ENCODE data around the gene COL18A1. TPM values are rescaled to one million over a fixed set of nuclear protein-coding genes. Genes with fewer than 3 reads are reported as not detected.

COL18A1 gene
- total RNA-seq, 1 donor = 33.7 TPM

GRCh38 chr21:45383111-45383614, 21.8 kb upstream of the COL18A1 start:
- no peak for TF ChIP-seq CTCF (IDR thresholded peaks at IDR 0.05; ENCODE audit: insufficient read depth, low read depth, low read length)
- no peak overlapping the region for H3K4me3 ChIP-seq (ENCODE audit: low read depth, low read length)
- DNase-seq (ENCODE audit: low read depth) = no peak

GRCh38 chr21:45383615-45384201, 21.3 kb upstream of the COL18A1 start:
- H3K4me3 ChIP-seq (ENCODE audit: low read depth, low read length) = no peak overlapping the region
- DNase-seq (ENCODE audit: low read depth) = no peak
- no peak for TF ChIP-seq CTCF (IDR thresholded peaks at IDR 0.05; ENCODE audit: insufficient read depth, low read depth, low read length)

- DNase-seq (ENCODE audit: low read depth) = peak; percentile 44
- no peak overlapping the region for H3K4me3 ChIP-seq (ENCODE audit: low read depth, low read length)
- TF ChIP-seq CTCF (IDR thresholded peaks at IDR 0.05; ENCODE audit: insufficient read depth, low read depth, low read length) = no peak
Measured at GRCh38 chr21:45384656-45385548, 20.1 kb upstream of the COL18A1 start.

GRCh38 chr21:45385549-45386050, 19.4 kb upstream of the COL18A1 start:
- no peak overlapping the region for H3K4me3 ChIP-seq (ENCODE audit: low read depth, low read length)
- no peak for DNase-seq (ENCODE audit: low read depth)
- no peak for TF ChIP-seq CTCF (IDR thresholded peaks at IDR 0.05; ENCODE audit: insufficient read depth, low read depth, low read length)

GRCh38 chr21:45386336-45386727, 18.6 kb upstream of the COL18A1 start:
- H3K4me3 ChIP-seq (ENCODE audit: low read depth, low read length) = no peak overlapping the region
- TF ChIP-seq CTCF (IDR thresholded peaks at IDR 0.05; ENCODE audit: insufficient read depth, low read depth, low read length) = no peak
- DNase-seq (ENCODE audit: low read depth) = no peak

GRCh38 chr21:45386728-45387371, 18.1 kb upstream of the COL18A1 start:
- TF ChIP-seq CTCF (IDR thresholded peaks at IDR 0.05; ENCODE audit: insufficient read depth, low read depth, low read length) = peak; percentile 38
- no peak overlapping the region for H3K4me3 ChIP-seq (ENCODE audit: low read depth, low read length)
- peak; percentile 97 for DNase-seq (ENCODE audit: low read depth)
